HG02610 (cell line): ENCODE results near the gene FAM184A.

Experiments used
- ATAC-seq: cut with Tn5 transposase; IDR thresholded peaks from one replicate; pipeline ENCODE4 v1.9.1; 2021; ENCODE audit warnings: mild to moderate bottlenecking, moderate library complexity; ENCODE audit not compliant: unreplicated experiment

FAM184A gene

GRCh38 chr6:118917546-118918328, 160.7 kb downstream of the FAM184A start:
- no peak for ATAC-seq

GRCh38 chr6:118914598-118914997, 163.9 kb downstream of the FAM184A start:
- ATAC-seq = no peak

GRCh38 chr6:118913161-118913560, 165.3 kb downstream of the FAM184A start:
- ATAC-seq = no peak

- ATAC-seq = no peak
Observed at GRCh38 chr6:118912646-118913045, 165.8 kb downstream of the FAM184A start.
